Activated CD4-positive, alpha-beta T cell treated with anti-CD3 and anti-CD28 coated beads, Interleukin-10, Interleukin-2, amounts not matched to agents 100 ng/mL and 50 ng/mL, durations not matched to agents 16 hours and 8 hours (primary cell): ENCODE results near the gene MYL9.
"Not testable (repeated sequence)": the region's sequence is repeated elsewhere in the genome, so short reads cannot be mapped to it uniquely, and the experiment has no call there.

Experiments
- DNase-seq: peaks from one replicate; pipeline ENCODE4 v3.0.0-alpha.2; 2020

Gene MYL9

DNA sequence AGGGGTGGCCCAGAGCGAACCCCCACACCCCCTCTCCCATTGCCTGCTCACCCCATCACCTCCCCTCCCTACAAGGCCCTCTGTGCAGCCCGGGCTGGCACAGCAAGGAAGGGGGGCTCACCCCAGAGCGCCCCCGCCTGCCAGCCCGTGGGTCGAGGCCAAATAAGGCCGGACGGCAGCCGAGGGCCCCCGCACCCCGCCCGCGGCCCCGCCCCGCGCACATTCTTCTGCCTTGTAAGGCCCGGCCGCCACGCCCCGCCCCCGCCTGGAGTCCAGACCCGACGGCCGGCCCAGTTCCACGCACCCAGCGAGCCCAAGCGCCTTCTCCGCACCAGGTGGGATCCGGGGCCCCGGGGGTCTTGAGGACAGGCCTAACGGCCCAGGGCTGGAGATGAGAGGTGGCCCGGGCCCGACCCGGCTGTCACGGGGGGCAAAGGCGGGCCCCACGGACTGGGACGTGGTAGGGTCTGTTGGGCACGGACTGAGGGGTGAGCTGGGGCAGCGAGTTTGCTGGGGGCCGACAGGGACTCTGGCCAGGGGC, at the start of gene MYL9:
Gene MYL9, plus strand, starts transcription at position 293 of the 541 bp plus-strand sequence. CDS start 3,366 bp downstream, outside the sequence.
- DNase-seq: no peak

DNA sequence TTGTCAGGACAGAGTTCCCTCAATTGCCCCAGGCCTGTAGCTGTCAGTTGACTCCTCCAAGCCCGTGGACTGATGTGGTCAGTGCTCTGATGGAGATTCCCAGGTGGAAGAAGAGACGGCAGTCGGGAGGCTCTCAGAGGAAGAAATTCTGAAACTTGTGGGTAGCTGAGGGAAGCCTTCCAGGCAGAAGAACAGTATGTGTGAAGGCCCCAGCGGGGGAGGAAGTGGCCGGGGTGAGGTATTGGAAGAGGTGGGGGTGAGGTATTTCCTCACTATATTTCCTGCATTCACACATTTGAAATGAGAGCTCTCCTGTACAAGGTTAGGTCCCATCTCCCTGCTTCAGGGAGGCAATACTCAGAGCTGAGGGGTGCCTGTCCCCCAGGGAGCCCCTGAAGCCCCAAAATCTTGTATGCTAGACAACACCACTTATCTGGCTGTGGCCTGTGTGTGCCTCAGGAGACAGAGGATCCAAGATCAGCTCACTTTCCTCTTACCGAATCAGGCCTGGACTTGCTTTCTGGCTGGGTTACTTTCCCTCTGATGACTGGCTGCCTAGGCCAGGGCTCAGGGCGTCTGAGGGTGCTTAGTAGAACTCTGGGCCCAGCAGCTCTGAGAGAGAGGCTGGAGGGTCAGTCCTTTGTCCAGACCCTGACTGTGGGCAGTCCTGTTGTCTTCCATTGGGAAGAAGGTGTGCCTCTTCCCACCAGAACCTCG, 49.3 kb upstream of the MYL9 start:
- DNase-seq: peak; percentile 81

DNA sequence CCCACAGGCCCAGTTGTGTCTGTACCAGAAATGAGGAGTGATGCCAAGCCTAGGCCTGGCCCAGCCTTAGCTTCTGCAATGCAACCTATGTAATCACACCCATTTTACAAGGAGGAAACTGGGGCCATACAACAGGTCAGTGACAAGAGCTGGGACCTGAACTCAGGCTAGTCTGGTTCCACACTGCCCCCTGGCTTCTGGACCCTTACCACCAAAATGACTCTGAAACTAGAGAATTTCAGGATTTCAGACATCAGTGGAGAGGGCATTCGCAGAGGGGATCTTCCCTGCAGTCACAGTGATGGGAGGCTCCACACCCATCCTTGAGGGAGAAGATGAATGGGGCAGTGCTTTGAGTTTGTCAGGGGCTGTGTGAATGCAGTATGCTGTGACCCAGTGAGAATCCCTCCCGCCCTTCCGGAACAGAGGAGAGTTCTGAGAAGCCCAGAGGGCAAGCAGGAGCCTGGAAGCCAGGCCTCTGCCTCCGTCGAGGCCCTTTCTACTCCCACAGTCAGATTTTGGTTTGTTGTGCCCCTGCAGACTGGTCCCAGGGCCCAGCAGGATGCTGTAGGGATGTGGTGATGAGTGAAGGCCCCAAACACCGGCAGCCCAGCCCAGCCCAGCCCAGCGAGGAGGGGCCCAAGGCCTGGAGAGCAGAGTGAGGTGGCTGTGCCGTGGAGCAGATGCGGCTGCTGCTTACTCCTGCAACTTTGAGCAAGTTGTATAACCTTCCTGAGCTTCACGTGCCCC, 48.1 kb upstream of the MYL9 start:
- peak; percentile 15 for DNase-seq

DNA sequence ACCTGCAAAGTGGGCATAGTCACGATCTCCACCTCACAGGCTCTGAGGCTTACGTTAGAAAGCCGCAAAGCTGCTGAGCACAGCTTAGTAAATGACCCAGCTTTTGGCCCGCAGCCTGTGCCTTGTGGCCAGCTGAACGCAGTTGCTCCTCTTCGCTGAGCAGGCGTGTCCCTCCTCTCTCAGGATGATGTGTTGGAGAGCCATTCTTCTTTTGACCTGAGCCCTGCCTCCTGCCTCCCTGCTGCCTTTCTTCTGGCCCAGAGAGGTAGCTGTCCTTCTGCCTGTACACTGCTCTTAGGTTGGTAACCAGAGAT, 47.6 kb upstream of the MYL9 start:
- no peak for DNase-seq

DNA sequence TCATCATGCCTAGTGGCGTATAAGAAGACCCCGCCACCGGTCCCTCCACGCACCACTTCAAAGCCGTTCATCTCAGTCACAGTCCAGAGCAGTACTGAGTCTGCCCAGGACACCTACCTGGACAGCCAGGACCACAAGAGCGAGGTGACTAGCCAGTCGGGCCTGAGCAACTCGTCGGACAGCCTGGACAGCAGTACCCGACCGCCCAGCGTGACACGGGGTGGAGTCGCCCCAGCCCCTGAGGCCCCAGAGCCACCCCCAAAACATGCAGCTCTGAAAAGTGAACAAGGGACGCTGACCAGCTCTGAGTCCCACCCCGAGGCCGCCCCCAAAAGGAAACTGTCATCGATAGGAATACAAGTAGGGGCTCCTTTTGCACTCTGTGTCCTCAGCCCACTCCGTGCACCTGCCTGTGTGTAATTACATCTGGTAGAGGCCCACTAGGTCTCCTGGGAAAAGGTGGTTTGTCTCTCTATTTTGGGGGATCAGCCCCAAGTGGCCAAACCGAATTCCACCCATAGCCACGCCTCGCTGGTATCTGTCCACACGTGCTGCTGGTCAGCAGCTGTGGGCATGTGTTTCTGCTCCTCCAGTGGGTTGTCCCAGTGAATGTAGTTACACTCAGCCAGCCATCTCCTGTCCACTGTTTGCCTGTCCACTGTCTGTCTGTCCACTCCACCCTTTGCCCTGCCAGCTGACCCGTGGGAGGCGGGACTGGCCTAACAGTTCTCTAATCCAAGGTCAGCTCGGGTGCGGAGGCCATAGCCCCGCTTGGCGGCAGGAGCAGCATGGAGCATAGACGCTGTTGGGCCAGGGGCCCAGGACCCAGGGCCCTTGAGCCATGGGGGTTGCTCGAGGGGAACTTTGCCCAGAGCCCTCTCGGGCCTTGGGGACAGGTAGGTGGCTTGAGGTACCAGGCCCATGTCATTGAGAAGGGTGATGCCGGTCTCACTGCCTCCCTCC, 44.3 kb upstream of the MYL9 start:
- DNase-seq: no peak

DNA sequence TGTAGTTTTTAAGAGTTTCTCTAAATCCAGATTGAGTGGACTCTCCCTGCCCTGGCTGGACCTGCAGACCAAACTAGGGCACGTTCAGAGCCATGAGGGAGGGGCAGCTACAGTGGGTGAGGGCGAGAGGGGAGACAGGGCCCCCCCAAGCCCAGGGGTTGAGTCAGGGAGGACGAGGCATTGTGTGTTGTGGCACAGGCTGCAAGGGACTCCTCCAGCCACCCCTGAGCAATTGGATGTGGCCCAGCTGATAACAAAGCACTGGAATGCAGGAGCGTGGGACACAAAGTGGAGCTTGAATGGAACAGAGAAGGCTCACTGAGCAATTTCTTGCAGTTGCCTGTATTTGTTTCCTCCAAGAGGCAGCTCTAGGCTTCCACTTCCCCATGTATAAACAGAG, 43.5 kb upstream of the MYL9 start:
- no peak for DNase-seq

DNA sequence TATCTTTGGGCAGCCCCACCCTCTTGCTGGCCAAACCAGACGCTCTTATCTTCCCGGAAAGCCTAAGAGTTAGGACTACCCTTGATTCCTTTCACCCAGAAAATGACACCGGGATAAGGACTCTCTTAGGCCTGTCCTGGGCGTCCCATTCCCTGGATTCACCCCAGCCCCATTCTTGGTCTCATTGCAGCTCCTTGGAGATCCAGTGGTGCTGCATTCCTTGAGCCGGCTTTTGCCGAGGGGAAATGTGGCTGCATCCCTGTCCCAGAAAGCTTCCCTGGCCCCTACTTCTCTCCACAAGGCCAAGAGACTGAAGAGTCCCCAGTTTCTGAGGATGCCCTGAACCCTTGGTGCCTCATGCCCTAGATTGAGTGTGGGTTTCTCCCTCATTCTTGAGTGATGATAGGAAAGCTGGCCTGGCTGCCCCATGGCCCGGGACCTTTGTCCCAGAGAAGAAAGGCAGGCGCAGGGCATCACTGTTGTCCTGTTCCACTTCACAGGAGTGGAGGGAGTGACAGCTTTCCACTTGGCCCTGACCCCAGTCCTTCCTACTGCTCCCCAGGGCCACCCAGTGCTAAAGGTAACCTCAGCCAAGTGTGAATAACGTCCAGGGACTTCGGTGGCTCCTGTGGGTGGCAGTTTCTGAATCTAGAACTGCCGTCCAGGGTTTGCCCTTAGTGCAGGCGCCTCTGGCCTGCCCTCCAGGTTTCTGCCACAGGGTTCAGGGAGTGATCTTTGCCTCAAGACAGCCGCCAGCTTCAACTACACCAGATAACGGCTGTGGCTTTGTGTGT, 42.7 kb upstream of the MYL9 start:
- DNase-seq: no peak

DNA sequence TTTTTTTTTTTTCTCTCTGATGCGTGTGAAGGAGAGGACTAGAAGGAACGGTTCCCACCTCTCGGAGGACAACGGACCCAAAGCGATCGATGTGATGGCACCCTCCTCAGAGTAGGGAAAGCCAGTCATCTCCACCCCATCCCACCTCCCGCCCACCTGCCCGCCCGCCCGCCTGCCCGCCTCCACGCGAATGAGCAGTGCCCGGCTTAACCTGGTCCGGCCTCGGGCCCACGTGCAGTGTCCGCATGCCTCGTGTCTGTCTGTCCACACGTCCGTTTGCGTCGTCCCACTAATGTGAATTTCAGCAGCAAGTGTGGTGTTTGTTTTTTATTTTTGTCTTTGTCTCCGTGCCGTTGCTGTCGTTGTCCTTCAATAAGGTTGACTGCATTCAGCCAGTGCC, 42.1 kb upstream of the MYL9 start:
- no peak for DNase-seq

DNA sequence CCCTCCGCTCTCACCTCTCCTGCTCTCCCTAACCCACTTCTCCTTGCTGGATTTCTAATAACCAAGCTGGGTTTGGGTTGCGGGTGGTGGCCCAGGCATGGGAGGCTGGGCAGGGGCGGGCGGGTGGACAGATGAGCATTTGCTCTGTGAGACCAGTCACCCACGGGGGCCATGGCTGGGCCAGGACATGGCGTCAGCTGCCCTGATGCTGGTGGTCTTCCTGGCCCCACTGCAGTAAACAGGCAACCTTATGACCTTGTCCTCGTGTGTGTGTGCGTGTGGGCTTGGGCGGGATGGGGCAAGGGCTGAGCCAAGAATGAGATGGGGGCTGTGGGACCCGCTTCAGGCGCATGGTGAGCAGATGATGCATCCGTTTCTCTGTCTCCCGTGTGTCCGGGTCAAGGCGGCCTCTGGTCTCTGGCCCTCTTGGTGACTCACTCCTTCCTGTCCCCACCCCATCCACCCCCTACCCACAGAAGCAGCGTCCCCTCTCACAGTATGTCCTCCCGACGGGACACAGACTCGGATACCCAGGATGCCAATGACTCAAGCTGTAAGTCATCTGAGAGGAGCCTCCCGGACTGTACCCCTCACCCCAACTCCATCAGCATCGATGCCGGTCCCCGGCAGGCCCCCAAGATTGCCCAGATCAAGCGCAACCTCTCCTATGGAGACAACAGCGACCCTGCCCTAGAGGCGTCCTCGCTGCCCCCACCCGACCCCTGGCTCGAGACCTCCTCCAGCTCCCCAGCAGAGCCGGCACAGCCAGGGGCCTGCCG, 41.4 kb upstream of the MYL9 start:
- no peak for DNase-seq

DNA sequence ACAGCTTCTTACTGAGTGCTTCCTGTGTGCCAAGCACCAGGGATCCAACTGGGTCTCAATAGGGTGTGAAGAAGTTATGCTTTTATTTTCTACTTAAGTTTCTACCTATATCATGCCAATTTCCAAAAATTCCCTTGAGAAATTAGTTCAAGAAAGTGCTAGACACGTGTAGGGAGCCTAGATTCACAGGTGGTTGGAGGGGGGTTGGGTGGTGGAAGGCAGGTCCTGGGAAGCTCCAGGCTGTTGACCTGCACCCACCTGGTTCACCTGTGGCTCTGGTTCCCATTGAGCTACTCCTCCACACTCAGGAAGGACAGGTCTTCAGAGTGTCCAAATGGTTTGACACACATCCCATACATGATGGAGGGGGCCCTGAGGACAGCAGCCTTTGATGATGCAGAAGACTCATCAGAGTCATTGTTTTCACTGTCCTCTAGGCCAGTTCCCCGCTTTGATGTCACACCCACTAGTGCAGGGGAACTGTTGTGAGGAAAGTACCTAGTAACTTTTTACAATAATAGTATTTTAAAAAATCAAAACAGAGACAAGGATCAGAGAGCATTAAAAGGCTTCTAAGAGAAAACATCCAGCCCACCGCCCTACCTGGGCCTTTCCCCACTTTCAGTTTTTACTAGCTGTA, 39.8 kb upstream of the MYL9 start:
- no peak for DNase-seq

DNA sequence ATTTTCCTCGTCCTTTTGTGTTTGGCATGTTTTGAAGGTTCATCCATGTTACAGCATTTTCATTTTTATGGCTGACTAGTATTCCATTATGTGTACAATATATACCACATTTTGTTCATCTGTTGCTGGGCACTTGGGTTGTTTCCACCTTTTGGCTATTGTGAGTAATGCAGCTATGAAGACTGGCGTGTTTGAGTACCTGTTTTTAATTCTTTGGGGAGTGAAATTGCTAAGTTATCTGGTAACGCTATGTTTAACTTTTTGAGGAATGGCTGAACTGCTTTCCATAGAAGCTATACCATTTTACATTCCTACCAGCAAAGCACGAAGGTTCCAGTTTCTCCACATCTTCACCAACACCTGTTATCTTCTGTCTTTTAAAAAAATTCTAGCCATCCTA, 37.0 kb upstream of the MYL9 start:
- DNase-seq: no peak

DNA sequence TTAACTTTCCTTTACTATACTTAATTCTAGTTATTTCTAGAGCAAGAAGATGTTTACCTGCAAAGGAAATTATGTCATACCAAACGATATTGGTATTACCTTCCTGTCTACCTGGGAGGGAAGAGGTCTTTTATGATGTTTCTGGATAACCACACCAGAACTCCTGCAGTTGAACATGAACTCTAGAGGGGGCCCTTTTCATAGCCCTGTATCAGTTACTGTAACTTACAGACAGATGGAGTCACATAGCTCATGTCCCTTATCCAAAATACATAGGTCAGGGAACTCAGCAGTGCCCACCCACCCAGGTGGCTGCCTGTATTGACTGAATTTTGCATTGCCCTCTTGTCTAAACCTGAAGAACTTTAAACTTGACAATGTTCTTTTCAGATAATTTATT, 35.1 kb upstream of the MYL9 start:
- peak; percentile 47 for DNase-seq

DNA sequence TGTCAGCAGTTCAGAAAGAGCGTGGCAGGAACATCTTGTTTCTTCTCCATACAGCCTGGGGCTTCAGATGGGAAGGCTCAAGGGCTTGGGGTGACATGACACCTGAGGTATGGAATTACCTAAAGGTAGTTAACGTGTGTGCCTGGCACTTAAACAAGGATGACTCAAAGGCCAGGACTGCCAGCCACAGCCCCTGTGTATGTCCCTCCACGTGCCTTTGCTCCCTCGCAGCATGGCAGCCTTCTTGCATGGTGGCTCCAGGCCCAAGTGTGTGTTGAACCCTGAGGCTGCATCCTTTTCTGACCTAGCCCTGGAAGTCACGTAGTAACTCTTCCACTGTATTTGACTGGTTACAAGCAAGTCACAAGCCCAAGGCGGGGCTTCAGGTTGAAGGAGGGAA, 33.6 kb upstream of the MYL9 start:
- DNase-seq: no peak

DNA sequence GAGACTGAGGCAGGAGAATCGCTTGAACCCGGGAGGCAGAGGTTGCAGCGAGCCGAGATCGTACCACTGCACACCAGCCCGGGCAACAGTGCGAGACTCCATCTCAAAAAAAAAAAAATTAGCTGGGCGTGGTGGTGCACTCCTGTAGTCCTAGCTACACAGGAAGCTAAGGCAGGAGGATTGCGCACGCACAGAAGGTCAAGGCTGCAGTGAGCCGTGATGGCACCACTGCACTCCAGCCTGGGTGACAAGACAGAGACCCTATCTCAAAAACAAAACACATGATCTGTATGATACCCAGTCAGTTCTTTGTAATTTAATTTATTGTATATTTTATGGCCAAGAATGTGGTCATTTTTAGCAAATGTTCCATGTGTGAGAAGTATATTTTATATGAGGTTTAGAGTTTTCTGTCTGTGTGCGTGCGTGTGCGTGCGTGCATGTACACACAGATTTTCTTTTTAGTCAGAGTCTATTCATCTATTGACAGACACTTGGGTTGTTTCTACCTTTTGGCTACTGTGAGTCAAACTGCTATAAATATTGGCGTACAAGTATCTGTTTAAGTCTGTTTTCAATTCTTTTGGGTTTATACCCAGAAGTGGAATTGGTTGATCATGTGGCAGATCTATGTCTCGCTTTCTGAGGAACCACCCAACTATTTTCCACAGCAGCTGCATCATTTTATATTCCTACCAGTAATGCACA, 22.2 kb upstream of the MYL9 start:
- peak; percentile 80 for DNase-seq

DNA sequence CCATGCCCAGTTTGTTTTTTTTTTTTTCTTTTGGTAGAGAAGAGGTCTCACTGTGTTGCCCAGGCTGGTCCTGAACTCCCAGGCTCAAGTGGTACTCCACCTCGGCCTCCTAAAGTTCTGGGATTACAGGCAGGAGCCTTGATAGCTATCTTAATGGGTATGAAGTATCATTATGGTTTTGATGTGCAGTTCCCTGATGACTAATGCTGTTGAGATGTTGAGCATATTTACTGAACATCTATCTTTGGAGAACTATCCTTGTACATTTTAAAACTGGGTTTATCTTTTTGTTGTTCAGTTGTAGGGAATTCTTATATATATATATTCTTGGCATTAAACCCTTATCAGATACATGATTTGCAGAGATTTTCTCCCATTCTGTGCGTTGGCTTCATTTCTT, 21.4 kb upstream of the MYL9 start:
- peak; percentile 54 for DNase-seq

DNA sequence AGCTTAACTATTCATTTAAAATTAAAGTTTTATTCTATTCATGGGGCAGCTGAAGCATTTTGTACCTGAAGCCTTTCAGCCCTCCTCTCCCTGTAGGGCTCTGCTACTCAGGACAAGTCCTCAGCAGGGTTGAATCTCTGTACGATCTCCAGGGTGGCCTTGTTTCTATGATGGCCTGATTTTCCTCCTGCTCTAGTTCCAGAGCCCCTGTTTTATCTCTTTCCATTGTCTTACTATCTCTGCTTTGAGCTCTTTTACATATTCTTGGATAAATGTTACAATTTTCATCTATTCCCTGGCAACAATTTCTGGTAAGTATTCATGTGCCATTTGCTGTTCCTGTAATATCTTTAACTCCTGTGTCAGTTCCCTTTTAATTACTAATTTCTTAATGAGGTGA, 19.8 kb upstream of the MYL9 start:
- no peak for DNase-seq

DNA sequence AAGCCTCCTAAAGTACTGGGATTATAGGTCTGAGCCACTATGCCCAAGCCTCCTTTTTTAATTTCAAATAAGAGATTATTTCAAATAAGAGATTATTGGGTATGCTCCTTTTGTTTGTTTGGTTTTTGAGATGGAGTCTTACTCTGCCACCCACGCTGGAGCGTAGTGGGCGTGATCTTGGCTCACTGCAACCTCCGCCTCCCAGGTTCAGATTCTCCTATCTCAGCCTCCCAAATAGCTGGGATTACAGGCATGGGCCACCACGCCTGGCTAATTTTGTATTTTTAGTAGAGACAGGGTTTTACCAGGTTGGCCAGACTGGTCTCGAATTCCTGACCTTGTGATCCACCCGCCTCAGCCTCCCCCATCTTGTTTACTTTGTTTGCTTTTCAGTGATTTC, 18.9 kb upstream of the MYL9 start:
- DNase-seq: not testable (repeated sequence)

DNA sequence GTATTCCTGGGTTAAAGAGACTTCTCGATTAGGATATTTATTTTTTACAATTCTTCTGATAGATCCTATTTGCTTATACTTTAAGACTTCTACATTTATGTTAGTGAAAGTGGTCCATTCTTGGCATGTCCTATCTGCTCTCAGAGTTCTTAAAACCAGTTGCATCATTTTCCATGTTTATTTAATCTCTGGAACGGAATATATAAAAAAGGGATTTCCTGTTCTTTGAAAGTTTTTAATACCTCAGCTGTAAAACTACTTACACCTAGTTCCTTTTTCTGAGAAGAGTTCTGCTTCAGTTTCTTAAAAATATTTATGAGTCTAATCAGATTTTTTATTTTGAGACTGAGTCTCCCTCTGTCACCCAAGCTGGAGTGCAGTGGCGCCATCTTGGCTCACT, 18.0 kb upstream of the MYL9 start:
- no peak for DNase-seq

DNA sequence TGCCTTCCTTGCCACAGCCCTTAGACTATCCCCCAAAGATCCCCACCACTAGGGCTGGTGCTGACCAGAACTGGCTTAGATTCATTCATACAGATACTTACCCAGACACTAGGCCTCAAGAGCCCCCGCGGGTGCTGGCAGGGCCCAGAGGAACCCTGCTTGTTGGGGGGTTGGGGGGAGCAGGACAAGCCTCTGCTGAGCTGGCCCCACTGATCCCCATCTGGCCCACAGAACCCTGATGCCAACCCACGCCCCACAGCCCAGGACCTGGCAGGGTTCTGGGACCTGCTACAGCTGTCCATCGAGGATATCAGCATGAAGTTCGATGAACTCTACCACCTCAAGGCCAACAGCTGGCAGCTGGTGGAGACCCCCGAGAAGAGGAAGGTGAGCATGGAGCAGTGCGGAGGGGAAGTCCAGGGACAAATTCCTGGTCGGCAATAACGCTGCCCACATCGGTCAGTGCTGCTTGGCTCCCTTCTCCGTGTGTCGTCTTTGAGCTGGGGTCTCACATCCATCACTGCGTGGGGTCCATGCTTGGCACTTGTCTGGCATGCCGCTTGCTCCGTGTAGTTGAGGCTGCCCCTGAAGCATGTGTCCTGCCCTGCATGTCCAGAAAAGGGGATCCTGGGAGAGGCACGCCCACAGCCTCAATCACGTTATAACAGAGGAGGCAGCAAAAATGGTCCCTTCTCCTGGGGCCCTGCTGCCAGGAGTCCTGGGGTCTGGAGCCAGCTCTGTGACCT, 15.5 kb upstream of the MYL9 start:
- no peak for DNase-seq

DNA sequence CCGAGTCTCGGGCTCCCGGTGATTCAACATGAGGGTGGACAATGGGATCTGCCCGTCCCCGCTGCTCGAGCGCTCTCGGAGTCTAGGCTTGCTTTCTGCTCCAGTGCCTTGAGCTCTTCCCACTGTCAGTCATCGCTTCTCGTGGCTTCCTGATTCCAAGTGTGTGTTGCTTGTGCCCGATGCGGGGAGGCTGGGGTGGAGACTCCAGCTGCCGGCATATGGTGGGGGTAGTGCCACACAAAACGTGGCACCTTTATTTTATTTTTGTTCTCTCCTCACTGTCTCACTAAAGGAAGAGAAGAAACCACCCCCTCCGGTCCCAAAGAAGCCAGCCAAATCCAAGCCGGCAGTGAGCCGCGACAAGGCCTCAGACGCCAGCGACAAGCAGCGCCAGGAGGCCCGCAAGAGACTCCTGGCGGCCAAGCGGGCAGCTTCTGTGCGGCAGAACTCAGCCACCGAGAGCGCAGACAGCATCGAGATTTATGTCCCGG, 14.8 kb upstream of the MYL9 start:
- no peak for DNase-seq
